NT2/D1 (cell line): ENCODE measurements around the gene USH1C.

Experiments used
- SUZ12 ChIP-seq: IDR thresholded peaks from 2 replicates; pipeline ENCODE4 v1.6.1; 2011; ENCODE audit not compliant: insufficient read length, insufficient read depth; ENCODE audit errors: extremely low read depth
- ZNF274 ChIP-seq: IDR thresholded peaks from 2 replicates; pipeline ENCODE4 v1.6.1; 2011; ENCODE audit warnings: mild to moderate bottlenecking, low read depth, low read length

DNA sequence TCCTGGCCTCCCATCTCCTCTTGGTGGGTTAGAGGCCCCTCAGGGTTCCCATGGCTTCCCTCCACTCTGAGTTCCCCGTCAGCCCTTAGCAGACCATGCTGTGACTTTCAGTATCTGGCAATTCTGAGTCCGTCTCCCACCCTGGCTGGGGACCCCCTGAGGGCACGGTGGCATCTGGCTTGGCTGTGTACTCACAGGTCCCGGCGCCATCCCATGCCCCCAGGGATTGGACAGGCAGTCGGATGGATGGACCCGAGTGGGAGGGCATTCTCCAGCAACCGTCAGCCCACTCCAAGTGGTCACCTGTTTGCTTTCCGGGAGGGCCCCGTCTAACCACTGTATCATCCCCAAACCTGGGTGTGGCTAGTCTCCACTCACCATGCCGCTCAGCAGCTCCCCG lies 43.5 kb downstream of the USH1C start:
- TF ChIP-seq ZNF274 (no peak), SUZ12 (no peak)
